ENCODE data around the gene FHIT. TPM values are rescaled to one million over a fixed set of nuclear protein-coding genes. Genes with fewer than 3 reads are reported as not detected.

Gene FHIT
- total and polyA plus RNA-seq, 10 of the 15 experiments (the other 5 are each of a cell fraction or from before 2014, with no cell fraction given): 4.2 to 14.9 (median 9.4) TPM

- TF ChIP-seq RELB (IDR thresholded peaks at IDR 0.05; ENCODE audit: low read depth) (peak; percentile 68), CHD2 (IDR thresholded peaks at IDR 0.05; ENCODE audit: borderline replicate concordance, low read depth, low read length) (no peak), JUNB (IDR thresholded peaks at IDR 0.05) (peak; percentile 92), PKNOX1 (IDR thresholded peaks at IDR 0.05) (peak; percentile 79), BRCA1 (IDR thresholded peaks at IDR 0.05; ENCODE audit: low read depth, low read length) (no peak), SMARCA5 (IDR thresholded peaks at IDR 0.05) (no peak), BCLAF1 (IDR thresholded peaks at IDR 0.05) (no peak), FOXM1 (IDR thresholded peaks at IDR 0.05; ENCODE audit: low read depth, low read length) (peak; percentile 80; the same call in 1 of the 2 replicates), NBN (IDR thresholded peaks at IDR 0.05) (peak; percentile 69), PML (IDR thresholded peaks at IDR 0.05; ENCODE audit: low read length) (peak; percentile 36; the same call in 1 of the 2 replicates), DPF2 (IDR thresholded peaks at IDR 0.05) (peak; percentile 79; the same call in 1 of the 2 replicates), ATF7 (IDR thresholded peaks at IDR 0.05; ENCODE audit: low read depth) (peak; percentile 95), SIX5 (IDR thresholded peaks at IDR 0.05; ENCODE audit: low read depth, low read length, severe bottlenecking) (no peak), BMI1 (IDR thresholded peaks at IDR 0.05; ENCODE audit: borderline replicate concordance) (peak; percentile 68), PAX5 (IDR thresholded peaks at IDR 0.05; ENCODE audit: borderline replicate concordance, low read depth, low read length) (0 out of 2 replicates have a peak, but pooled peaks have one; percentile 39), EED (IDR thresholded peaks at IDR 0.05; ENCODE audit: low read depth) (peak; percentile 77), MYC (IDR thresholded peaks at IDR 0.05; ENCODE audit: insufficient read depth, insufficient read length, insufficient replicate concordance, low read length, severe bottlenecking) (no peak), IKZF1 (conservative IDR thresholded peaks at IDR 0.05) (peak; percentile 51; the same call in 1 of the 2 replicates), HDGF (IDR thresholded peaks at IDR 0.05) (no peak), PAX8 (IDR thresholded peaks at IDR 0.05) (no peak), ATF2 (IDR thresholded peaks at IDR 0.05; ENCODE audit: low read length) (peak; percentile 86), TBL1XR1 (IDR thresholded peaks at IDR 0.05; ENCODE audit: low read depth, low read length) (peak; percentile 36; the same call in 1 of the 2 replicates), CREM (IDR thresholded peaks at IDR 0.05; ENCODE audit: low read depth) (peak; percentile 78), MLLT1 (IDR thresholded peaks at IDR 0.05) (peak; percentile 66; the same call in 1 of the 2 replicates), BHLHE40 (IDR thresholded peaks at IDR 0.05; ENCODE audit: borderline replicate concordance in 1 of 2, low read depth in 2 of 2, low read length in 1 of 2) (peak in 1 of 2 experiments; percentile 62; a peak in 2 of 4 replicates)
Measured at GRCh38 chr3:60657972-60658371, 593.3 kb downstream of the FHIT start (continued).
